ENCODE data around the gene IQSEC1. TPM values are rescaled to one million over a fixed set of nuclear protein-coding genes. Genes with fewer than 3 reads are reported as not detected.

The IQSEC1 gene
- total RNA-seq, 1 experiment from 2014 or later, result 28.1 TPM

DNA sequence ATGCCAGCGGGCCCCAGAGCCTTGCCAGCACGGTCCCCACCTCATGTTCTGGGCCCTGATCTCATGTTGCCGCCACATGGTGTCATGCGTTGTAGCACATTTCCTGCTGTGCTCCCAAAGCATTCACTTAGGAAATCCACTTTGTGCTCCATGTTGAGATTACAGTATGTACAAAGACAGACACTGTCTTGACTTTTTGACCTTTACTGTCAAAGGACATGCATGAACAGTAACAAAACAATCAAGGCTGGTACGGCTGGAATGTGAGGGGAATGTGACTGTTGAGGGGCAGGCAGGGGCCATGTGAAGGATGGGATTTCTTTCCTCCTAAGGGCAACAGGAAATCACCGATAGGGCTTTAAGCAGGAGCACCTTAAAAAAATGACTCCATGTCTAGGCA is 178.6 kb downstream of the IQSEC1 start:
- Histone ChIP-seq H3K27ac (ENCODE audit: low read depth, low read length) (no peak overlapping the region), H3K36me3 (ENCODE audit: control insufficient read depth in 1 of 2, insufficient read depth in 2 of 2, low read length in 2 of 2) (no peaks in the 10 kb centered on the region), H3K9ac (ENCODE audit: low read length) (no peak overlapping the region), H2AFZ (ENCODE audit: low read depth, low read length, poor library complexity, severe bottlenecking) (no peak overlapping the region), H4K20me1 (ENCODE audit: insufficient read depth) (no peaks in the 10 kb centered on the region), H3K9me3 (ENCODE audit: control insufficient read depth in 1 of 2, insufficient read depth in 1 of 2, low read depth in 1 of 2, low read length in 2 of 2) (no peaks in the 10 kb centered on the region), H3K9me2 (ENCODE audit: insufficient read depth) (no peaks in the 10 kb centered on the region), H3K27me3 (ENCODE audit: insufficient read depth, low read length) (no peaks in the 10 kb centered on the region; the same call in 1 of the 2 replicates), H3K4me1 (ENCODE audit: control insufficient read depth in 1 of 2, insufficient read depth in 2 of 2, low read length in 2 of 2) (peaks cover 0 to 5% of the 10 kb centered on the region in 2 experiments; a peak in 2 of 4 replicates), H3K4me2 (ENCODE audit: low read length) (no peak overlapping the region), H3K79me2 (ENCODE audit: insufficient read depth, low read length) (no peaks in the 10 kb centered on the region), H3K4me3 (replicated peaks in 1 of 2; ENCODE audit: low read depth in 1 of 2, low read length in 2 of 2) (no peak overlapping the region)
- ChIA-PET CTCF (no interaction called here), POLR2A (no interaction called here), RAD21 (ENCODE audit: low non-redundant PET in 1 of 2, low total read pairs in 2 of 2, uncharacterized antibody in 2 of 2, unreplicated experiment in 2 of 2) (no interaction called here)
- DNase-seq (ENCODE audit: low read depth, low spot score) (no peak), ATAC-seq (no peak)
- TF ChIP-seq RAD21 (IDR thresholded peaks at IDR 0.05; ENCODE audit: low read depth), result no peak
- no peak for TF ChIP-seq POLR2AphosphoS5 (IDR thresholded peaks at IDR 0.05; ENCODE audit: low read depth, low read length)
- no peak for TF ChIP-seq POLR2A (IDR thresholded peaks at IDR 0.05; ENCODE audit: borderline replicate concordance, extremely low read depth, insufficient read depth, insufficient read length)
- TF ChIP-seq, protein P1, sequence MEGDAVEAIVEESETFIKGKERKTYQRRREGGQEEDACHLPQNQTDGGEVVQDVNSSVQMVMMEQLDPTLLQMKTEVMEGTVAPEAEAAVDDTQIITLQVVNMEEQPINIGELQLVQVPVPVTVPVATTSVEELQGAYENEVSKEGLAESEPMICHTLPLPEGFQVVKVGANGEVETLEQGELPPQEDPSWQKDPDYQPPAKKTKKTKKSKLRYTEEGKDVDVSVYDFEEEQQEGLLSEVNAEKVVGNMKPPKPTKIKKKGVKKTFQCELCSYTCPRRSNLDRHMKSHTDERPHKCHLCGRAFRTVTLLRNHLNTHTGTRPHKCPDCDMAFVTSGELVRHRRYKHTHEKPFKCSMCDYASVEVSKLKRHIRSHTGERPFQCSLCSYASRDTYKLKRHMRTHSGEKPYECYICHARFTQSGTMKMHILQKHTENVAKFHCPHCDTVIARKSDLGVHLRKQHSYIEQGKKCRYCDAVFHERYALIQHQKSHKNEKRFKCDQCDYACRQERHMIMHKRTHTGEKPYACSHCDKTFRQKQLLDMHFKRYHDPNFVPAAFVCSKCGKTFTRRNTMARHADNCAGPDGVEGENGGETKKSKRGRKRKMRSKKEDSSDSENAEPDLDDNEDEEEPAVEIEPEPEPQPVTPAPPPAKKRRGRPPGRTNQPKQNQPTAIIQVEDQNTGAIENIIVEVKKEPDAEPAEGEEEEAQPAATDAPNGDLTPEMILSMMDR (IDR thresholded peaks at IDR 0.05 in 2 of 3, conservative IDR thresholded peaks at IDR 0.05 in 1 of 3; ENCODE audit: borderline replicate concordance in 1 of 3, insufficient read depth in 1 of 3, low read depth in 2 of 3, low read length in 2 of 3), result no peak
- no peak for TF ChIP-seq ELF1 (IDR thresholded peaks at IDR 0.05; ENCODE audit: borderline replicate concordance, low read depth)
- no peak for TF ChIP-seq YY1 (IDR thresholded peaks at IDR 0.05; ENCODE audit: extremely low read depth, insufficient replicate concordance, low read depth, low read length)
- TF ChIP-seq TCF7L2 (IDR thresholded peaks at IDR 0.05; ENCODE audit: borderline replicate concordance, extremely low read depth, insufficient read depth, insufficient read length), result no peak
- TF ChIP-seq, protein P2, sequence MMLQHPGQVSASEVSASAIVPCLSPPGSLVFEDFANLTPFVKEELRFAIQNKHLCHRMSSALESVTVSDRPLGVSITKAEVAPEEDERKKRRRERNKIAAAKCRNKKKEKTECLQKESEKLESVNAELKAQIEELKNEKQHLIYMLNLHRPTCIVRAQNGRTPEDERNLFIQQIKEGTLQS (IDR thresholded peaks at IDR 0.05), result no peak
- no peak for TF ChIP-seq ZFX (IDR thresholded peaks at IDR 0.05)
- no peak for TF ChIP-seq EGR1 (IDR thresholded peaks at IDR 0.05; ENCODE audit: low read depth)
- no peak for TF ChIP-seq CEBPB (IDR thresholded peaks at IDR 0.05; ENCODE audit: low read depth)
- TF ChIP-seq, protein P3, sequence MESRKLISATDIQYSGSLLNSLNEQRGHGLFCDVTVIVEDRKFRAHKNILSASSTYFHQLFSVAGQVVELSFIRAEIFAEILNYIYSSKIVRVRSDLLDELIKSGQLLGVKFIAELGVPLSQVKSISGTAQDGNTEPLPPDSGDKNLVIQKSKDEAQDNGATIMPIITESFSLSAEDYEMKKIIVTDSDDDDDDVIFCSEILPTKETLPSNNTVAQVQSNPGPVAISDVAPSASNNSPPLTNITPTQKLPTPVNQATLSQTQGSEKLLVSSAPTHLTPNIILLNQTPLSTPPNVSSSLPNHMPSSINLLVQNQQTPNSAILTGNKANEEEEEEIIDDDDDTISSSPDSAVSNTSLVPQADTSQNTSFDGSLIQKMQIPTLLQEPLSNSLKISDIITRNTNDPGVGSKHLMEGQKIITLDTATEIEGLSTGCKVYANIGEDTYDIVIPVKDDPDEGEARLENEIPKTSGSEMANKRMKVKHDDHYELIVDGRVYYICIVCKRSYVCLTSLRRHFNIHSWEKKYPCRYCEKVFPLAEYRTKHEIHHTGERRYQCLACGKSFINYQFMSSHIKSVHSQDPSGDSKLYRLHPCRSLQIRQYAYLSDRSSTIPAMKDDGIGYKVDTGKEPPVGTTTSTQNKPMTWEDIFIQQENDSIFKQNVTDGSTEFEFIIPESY (IDR thresholded peaks at IDR 0.05; ENCODE audit: extremely low read depth, insufficient replicate concordance, low read length), result no peak
- no peak for TF ChIP-seq SP1 (IDR thresholded peaks at IDR 0.05; ENCODE audit: low read depth)
- TF ChIP-seq SRF (IDR thresholded peaks at IDR 0.05; ENCODE audit: low read depth), result no peak
- no peak for TF ChIP-seq EZH2phosphoT487 (IDR thresholded peaks at IDR 0.05; ENCODE audit: borderline replicate concordance)
- no peak for TF ChIP-seq CBX3 (IDR thresholded peaks at IDR 0.05; ENCODE audit: low read depth)
- BruUV-seq (replicated peaks), result no TSS peak
- intact Hi-C loops (cut with micrococcal nuclease), result loop anchor here (5.0 kb wide), 3 partner anchors 72 to 1047 kb away; partner anchors contain the start of gene TAMM41
